G401 (cell line): ENCODE measurements around the gene RABGAP1L. TPM values are rescaled to one million over a fixed set of nuclear protein-coding genes. Genes with fewer than 3 reads are reported as not detected.
"Not testable (repeated sequence)": the region's sequence is repeated elsewhere in the genome, so short reads cannot be mapped to it uniquely, and the experiment has no call there.

Source experiments
- DNase-seq: peaks from one replicate; pipeline ENCODE4 v3.0.0-alpha.2; 2015; ENCODE audit warnings: low spot score
- in situ Hi-C: cut with HindIII; loops from 2 replicates; pipeline ENCODE4 v1.10.0; 2016; ENCODE audit warnings: low sequenced_read_pairs, mixed read lengths
- total RNA-seq: library from RNA; depleted of rRNA; stranded (reverse); fragments of >200 nt; shearing (Covaris generic); gene quantifications from 2 replicates; pipeline ENCODE4 v1.2.3, GENCODE V29; 2014

RABGAP1L gene
- total RNA-seq, 1 experiment from 2014 or later: 23.3 TPM

DNA sequence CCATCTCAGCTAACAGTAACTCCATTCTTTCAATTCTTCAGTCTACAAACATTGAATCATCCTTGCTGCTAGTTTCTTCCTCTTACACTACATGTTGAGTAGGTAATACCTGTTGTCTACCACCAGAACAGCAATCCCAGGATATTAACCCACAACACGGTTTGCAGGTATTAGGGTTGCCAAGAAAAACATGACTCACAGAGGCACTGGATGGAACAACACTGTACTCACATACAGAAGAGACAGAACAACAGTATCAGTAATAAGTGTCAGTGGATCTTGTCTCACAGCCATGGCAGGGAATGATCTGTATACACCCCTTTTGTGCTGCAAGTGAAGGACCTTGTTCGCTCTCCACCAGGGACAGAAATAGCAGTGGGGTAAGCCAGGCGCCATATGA lies 500.5 kb downstream of the RABGAP1L start:
- in situ Hi-C loops: no loop called here
- no peak for DNase-seq

GRCh38 chr1:174660476-174660875 lies 501.2 kb downstream of the RABGAP1L start:
- in situ Hi-C loops: no loop called here
- no peak for DNase-seq

- in situ Hi-C loops: no loop called here
Measured at GRCh38 chr1:174663358-174663757, 504.0 kb downstream of the RABGAP1L start.

DNA sequence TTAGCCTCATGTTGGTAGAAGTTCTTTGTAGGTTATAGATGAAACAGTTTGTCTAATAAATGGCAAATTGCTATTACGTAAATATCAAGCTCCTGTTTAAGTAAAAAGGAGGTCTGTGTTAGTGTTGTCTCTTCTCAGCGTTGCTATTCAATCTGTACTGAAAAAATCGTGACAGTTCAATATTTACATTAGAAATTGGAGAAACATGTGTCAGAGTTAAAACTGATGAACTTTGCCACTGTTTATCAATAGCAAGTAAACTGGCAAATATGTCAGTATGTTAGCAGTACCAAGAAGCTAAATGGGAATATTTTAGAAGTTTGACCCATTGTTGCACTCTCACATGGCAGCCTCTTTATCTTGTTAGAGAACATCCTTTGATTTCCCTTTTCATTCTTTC lies 506.9 kb downstream of the RABGAP1L start:
- DNase-seq: no peak
- in situ Hi-C loops: no loop called here

More at GRCh38 chr1:174663358-174663757, 504.0 kb downstream of the RABGAP1L start:
- no peak for DNase-seq

- in situ Hi-C loops: no loop called here
Measured at GRCh38 chr1:174671826-174672225, 512.5 kb downstream of the RABGAP1L start.

DNA sequence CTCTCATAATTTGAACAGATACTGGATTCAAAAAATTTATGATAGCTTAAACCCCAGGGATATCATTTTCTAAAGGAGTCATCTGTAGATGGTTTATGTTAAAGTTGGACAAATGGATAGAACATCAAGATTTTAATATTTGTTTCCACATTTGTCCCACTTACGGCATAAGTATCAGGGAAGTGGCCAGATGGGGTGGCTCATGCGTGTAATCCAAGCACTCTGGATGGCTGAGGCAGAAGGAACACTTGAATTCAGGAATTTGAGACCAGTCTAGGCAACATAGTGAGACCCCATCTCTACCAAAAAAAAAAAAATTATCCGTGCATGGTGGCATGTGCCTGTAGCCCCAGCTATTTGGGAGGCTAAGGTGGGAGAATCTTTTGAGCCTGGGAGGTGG lies 517.5 kb downstream of the RABGAP1L start:
- DNase-seq: peak; percentile 84
- in situ Hi-C loops: no loop called here

More at GRCh38 chr1:174671826-174672225, 512.5 kb downstream of the RABGAP1L start:
- no peak for DNase-seq

GRCh38 chr1:174678657-174679056 lies 519.3 kb downstream of the RABGAP1L start:
- in situ Hi-C loops: no loop called here
- no peak for DNase-seq

- DNase-seq: no peak
- in situ Hi-C loops: no loop called here
Measured at GRCh38 chr1:174680101-174680500, 520.8 kb downstream of the RABGAP1L start.

- peak; percentile 23 for DNase-seq
- in situ Hi-C loops: no loop called here
Measured at GRCh38 chr1:174682419-174683008, 523.2 kb downstream of the RABGAP1L start.

DNA sequence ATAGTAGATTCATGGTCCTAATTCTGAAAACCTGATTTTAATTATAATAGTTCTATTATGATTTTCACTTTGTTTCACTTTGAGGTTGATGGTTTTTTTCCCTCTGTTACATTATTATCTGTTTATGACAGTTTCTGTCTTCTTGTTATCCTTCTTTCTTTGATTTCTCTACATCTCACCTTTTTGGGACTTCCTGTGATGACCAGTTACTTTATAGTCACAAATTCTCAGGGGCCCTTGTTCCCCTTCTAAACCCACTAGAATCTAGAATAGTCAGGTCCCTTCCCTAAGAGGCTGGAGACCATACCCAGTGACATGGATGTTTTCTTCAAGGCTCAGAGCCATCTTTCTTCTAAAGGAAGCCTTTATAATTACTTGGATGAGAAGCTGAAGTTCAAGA lies 526.9 kb downstream of the RABGAP1L start:
- in situ Hi-C loops: no loop called here
- no peak for DNase-seq

GRCh38 chr1:174689524-174689923 lies 530.2 kb downstream of the RABGAP1L start:
- no peak for DNase-seq

DNA sequence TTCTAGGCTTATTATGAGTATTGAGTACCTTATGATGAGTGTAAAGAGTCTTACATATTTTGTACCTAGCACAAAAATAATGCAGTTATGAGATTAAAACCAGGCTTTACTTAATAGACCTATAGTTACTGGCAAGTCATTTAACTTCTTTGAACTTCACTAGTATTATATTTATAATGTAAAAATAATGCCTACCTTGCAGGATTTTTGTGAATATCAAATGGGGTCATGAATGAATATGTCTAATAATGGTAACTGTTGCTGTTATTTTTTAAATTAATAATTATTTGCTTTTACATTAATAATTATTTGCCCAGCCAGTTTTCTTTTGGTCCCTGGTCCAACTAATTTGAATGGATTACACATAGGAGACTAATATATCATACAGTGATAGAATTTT lies 530.9 kb downstream of the RABGAP1L start:
- DNase-seq: no peak
- in situ Hi-C loops: no loop called here

More at GRCh38 chr1:174689524-174689923, 530.2 kb downstream of the RABGAP1L start:
- in situ Hi-C loops: no loop called here

GRCh38 chr1:174692313-174692712 lies 533.0 kb downstream of the RABGAP1L start:
- no peak for DNase-seq
- in situ Hi-C loops: no loop called here

DNA sequence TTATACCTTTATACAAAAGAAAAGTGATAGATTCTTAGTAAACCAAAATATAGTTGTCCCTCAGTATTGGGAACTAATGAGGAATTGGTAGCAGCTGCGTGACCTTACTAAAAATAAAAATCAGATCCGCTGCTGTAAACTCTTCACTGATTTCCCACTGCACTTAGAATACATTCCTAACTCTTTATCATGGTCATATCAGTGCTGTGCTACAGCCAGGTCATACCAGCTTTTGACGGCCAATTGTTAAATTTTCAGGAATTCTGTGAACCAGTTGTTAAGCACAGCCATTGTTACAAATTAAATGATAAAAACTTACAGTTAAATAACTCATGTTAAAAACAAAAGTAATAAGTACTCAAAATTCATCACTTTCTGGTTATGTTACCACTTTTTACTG lies 533.8 kb downstream of the RABGAP1L start:
- in situ Hi-C loops: no loop called here
- DNase-seq: no peak

DNA sequence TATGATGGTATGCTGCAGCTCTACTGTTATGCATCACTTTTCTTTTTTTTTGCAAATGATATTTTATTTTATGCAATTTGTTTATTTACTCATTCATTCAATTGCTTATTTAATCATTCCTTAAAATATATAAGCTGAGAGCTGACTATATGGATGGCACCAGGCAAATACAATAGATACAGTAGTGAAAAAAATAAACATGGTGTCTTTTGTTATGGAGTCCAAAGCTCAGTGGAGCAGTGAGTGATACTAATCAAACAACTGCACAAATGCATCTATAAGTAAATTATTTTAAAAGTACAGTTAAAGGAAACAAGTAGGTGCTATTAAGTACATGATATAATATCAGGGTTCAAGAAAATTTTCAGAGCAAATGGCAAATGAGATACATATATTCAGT lies 534.2 kb downstream of the RABGAP1L start:
- DNase-seq, in situ Hi-C loops: not testable (repeated sequence)

GRCh38 chr1:174696026-174696821 lies 536.9 kb downstream of the RABGAP1L start:
- DNase-seq: no peak
- in situ Hi-C loops: no loop called here

GRCh38 chr1:174700314-174700713 lies 541.0 kb downstream of the RABGAP1L start:
- DNase-seq: no peak
- in situ Hi-C loops: no loop called here

GRCh38 chr1:174700775-174701174 lies 541.5 kb downstream of the RABGAP1L start:
- no peak for DNase-seq
- in situ Hi-C loops: no loop called here

DNA sequence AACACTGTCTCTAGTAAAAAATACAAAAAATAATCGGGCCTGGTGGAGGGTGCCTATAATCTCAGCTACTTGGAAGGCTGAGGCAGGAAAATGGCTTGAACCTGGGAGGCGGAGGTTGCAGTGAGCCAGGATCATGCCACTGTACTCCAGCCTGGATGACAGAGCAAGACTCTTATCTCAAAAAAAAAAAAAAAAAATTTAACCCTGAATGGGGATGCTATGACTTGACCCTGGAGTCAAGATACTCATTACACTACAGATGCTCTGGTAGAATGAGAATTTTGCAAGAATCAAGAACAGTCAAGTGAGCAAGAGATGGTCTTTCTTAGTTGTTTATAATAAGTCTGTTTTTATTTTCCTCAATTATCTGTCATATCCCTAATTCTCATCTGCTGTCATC lies 542.2 kb downstream of the RABGAP1L start:
- DNase-seq: no peak
- in situ Hi-C loops: no loop called here

- no peak for DNase-seq
- in situ Hi-C loops: no loop called here
Measured at GRCh38 chr1:174702011-174702410, 542.7 kb downstream of the RABGAP1L start.

- no peak for DNase-seq
- in situ Hi-C loops: no loop called here
Measured at GRCh38 chr1:174703309-174703708, 544.0 kb downstream of the RABGAP1L start.
